Rectal smooth muscle tissue (tissue), 1 donor: ENCODE results near the gene ACP6.

Experiments used
- H3K27ac ChIP-seq: one replicate; pipeline ENCODE4 v1.7.0; 2013; ENCODE audit warnings: low read depth, low read length, inconsistent platforms
- H3K27me3 ChIP-seq: one replicate; pipeline ENCODE4 v1.7.0; 2013; ENCODE audit warnings: low read length; ENCODE audit not compliant: control insufficient read depth, insufficient read depth
- H3K36me3 ChIP-seq: one replicate; pipeline ENCODE4 v1.7.0; 2013; ENCODE audit warnings: low read length; ENCODE audit not compliant: control insufficient read depth, insufficient read depth
- H3K4me1 ChIP-seq: one replicate; pipeline ENCODE4 v1.7.0; 2013; ENCODE audit warnings: low read length; ENCODE audit not compliant: control insufficient read depth, insufficient read depth
- H3K4me3 ChIP-seq: one replicate; pipeline ENCODE4 v1.7.0; 2013; ENCODE audit warnings: low read length
- H3K9ac ChIP-seq: one replicate; pipeline ENCODE4 v1.7.0; 2013; ENCODE audit warnings: low read length

The ACP6 gene

DNA sequence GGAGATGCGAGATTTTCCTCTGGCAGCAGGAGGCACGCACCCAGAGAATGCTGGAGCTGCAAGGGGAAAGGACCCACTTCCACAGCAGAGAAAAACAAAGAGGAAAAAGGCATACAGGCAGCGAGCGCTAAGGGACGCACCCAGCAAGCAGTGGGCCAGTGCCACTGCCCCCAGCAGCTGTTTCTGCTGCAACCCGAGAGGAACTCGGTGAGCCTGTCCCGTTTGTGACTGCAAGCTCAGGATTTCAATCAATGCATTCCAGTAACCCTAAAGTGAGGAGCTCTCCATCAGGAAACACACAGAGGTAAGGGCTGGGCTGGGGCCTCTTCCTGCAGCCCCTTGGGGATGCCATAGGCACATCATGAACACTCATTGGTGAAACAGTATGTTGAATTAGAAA, 58.7 kb downstream of the ACP6 start:
- H3K9ac ChIP-seq: no peak overlapping the region
- peaks cover 12% of the 10 kb centered on the region for H3K36me3 ChIP-seq
- no peaks in the 10 kb centered on the region for H3K4me1 ChIP-seq
- H3K27me3 ChIP-seq: no peaks in the 10 kb centered on the region
- no peak overlapping the region for H3K27ac ChIP-seq
- no peak overlapping the region for H3K4me3 ChIP-seq

GRCh38 chr1:147611021-147611426, 59.3 kb downstream of the ACP6 start:
- Histone ChIP-seq H3K36me3 (peaks cover 11% of the 10 kb centered on the region), H3K27me3 (no peaks in the 10 kb centered on the region), H3K4me1 (no peaks in the 10 kb centered on the region), H3K27ac (no peak overlapping the region), H3K4me3 (no peak overlapping the region), H3K9ac (no peak overlapping the region)

GRCh38 chr1:147609358-147609757, 61.0 kb downstream of the ACP6 start:
- no peaks in the 10 kb centered on the region for H3K4me1 ChIP-seq
- H3K9ac ChIP-seq: no peak overlapping the region
- H3K4me3 ChIP-seq: no peak overlapping the region
- H3K27me3 ChIP-seq: no peaks in the 10 kb centered on the region
- H3K36me3 ChIP-seq: peaks cover 6% of the 10 kb centered on the region
- no peak overlapping the region for H3K27ac ChIP-seq

DNA sequence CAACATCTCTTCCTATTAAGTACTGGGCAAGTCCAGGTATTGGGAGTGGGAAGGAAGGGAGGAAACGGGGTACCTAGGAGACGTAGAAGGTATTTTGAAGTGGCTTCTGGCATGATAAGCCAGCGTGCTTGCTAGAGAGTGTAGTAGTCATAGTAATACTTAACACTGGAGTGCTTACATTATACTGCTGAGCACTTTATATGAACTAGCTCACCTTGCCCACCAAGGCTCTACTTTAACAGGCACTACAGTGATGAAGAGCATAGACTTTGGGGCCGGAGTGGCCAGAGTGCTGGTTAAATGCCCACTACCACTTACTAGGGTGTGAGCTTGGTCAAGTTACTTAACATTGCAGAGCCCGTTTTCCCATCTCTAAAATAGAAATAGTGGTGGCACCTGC, 61.7 kb downstream of the ACP6 start:
- H3K27me3 ChIP-seq: no peaks in the 10 kb centered on the region
- H3K4me3 ChIP-seq: no peak overlapping the region
- no peak overlapping the region for H3K9ac ChIP-seq
- peaks cover 6% of the 10 kb centered on the region for H3K36me3 ChIP-seq
- H3K4me1 ChIP-seq: no peaks in the 10 kb centered on the region
- H3K27ac ChIP-seq: no peak overlapping the region

DNA sequence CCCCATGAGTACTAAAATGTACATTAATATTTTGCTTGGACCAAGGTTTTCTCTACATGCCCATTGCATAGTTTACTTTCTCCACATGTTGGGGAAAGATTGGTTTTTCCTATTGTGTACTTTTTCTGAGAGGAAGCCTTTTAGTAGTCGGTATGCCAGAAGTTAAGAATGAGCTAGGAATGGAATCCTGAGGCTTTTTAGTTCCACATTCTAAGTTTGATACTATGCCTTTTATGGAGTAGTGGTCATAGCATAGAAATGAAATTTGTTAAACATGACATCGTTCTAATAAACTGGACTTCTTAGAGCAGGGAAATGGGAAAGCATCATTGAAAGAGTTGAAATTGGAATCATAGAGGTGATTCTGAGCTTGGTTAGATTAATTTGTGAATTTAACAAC, 64.7 kb downstream of the ACP6 start:
- H3K27me3 ChIP-seq: no peaks in the 10 kb centered on the region
- no peak overlapping the region for H3K9ac ChIP-seq
- no peaks in the 10 kb centered on the region for H3K36me3 ChIP-seq
- H3K27ac ChIP-seq: peak overlapping the region; percentile 4
- H3K4me1 ChIP-seq: peaks cover 6% of the 10 kb centered on the region
- H3K4me3 ChIP-seq: no peak overlapping the region

- Histone ChIP-seq H3K27ac (no peak overlapping the region), H3K27me3 (no peaks in the 10 kb centered on the region)
Measured at GRCh38 chr1:147603986-147604385, 66.3 kb downstream of the ACP6 start.

GRCh38 chr1:147600119-147601111, 69.9 kb downstream of the ACP6 start:
- Histone ChIP-seq H3K9ac (no peak overlapping the region), H3K27me3 (no peaks in the 10 kb centered on the region), H3K27ac (peak overlapping the region; percentile 63)

More at GRCh38 chr1:147603986-147604385, 66.3 kb downstream of the ACP6 start:
- Histone ChIP-seq H3K36me3 (no peaks in the 10 kb centered on the region), H3K4me1 (peaks cover 8% of the 10 kb centered on the region), H3K9ac (no peak overlapping the region), H3K4me3 (no peak overlapping the region)

DNA sequence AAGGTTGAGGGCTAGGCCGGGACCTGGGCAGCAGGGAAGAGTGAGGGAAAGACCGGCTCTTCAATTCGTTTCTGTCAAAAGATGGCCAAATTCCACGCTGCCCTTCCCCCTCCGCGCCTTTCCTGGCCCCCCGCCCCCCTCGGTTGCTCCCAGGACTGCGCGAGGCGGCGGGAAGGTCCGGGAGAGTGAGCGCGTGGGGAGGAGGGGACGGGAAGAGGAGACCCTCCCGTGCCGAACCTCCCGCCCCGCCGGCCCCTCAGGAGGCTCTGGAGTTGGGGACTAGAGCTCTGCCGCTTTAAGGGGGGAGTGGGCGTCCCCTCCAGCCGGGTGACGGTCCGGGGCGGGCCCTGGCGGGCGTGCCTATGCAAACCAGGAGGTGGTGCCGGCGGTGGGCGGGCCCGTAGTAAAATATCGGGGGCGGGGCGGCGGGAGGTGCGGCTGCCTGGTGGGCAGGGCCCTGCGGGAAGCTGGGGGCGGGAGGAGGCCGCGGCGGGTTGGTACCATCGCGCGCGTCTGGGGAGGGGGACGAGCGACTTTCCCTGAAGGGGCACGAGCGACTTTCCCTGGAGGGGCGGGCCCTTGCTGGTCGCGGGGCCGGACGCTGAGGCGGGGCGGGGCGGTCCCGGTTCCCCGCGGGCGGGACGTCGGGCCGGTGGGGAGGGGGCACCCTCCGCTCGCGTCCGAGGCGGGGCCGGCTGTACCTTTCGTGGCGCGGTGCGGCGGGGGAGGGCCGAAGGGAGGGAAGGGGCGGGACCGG, 70.8 kb downstream of the ACP6 start:
- Histone ChIP-seq H3K27ac (peak overlapping the region; percentile 78), H3K9ac (peak overlapping the region; percentile 46), H3K4me1 (peaks cover 8% of the 10 kb centered on the region), H3K27me3 (no peaks in the 10 kb centered on the region), H3K4me3 (peak overlapping the region; percentile 81), H3K36me3 (no peaks in the 10 kb centered on the region)

More at GRCh38 chr1:147600119-147601111, 69.9 kb downstream of the ACP6 start:
- Histone ChIP-seq H3K4me3 (peak overlapping the region; percentile 63), H3K4me1 (peaks cover 8% of the 10 kb centered on the region), H3K36me3 (no peaks in the 10 kb centered on the region)

GRCh38 chr1:147598621-147599361, 71.5 kb downstream of the ACP6 start:
- H3K4me3 ChIP-seq: peak overlapping the region; percentile 81
- H3K27me3 ChIP-seq: no peaks in the 10 kb centered on the region
- H3K27ac ChIP-seq: peak overlapping the region; percentile 78
- peaks cover 8% of the 10 kb centered on the region for H3K4me1 ChIP-seq
- no peaks in the 10 kb centered on the region for H3K36me3 ChIP-seq
- H3K9ac ChIP-seq: peak overlapping the region; percentile 46

GRCh38 chr1:147597010-147597409, 73.3 kb downstream of the ACP6 start:
- Histone ChIP-seq H3K27ac (no peak overlapping the region), H3K4me3 (no peak overlapping the region), H3K36me3 (no peaks in the 10 kb centered on the region), H3K4me1 (peaks cover 5% of the 10 kb centered on the region), H3K27me3 (no peaks in the 10 kb centered on the region), H3K9ac (no peak overlapping the region)
